ENCODE measurements around the gene SCNN1B.
"Not testable (repeated sequence)": the region's sequence is repeated elsewhere in the genome, so short reads cannot be mapped to it uniquely, and the experiment has no call there.

The SCNN1B gene

GRCh38 chr16:23298290-23298915, 3.7 kb upstream of the SCNN1B start:
- no peak for TF ChIP-seq ZFX (IDR thresholded peaks at IDR 0.05)
- TF ChIP-seq, protein P1, sequence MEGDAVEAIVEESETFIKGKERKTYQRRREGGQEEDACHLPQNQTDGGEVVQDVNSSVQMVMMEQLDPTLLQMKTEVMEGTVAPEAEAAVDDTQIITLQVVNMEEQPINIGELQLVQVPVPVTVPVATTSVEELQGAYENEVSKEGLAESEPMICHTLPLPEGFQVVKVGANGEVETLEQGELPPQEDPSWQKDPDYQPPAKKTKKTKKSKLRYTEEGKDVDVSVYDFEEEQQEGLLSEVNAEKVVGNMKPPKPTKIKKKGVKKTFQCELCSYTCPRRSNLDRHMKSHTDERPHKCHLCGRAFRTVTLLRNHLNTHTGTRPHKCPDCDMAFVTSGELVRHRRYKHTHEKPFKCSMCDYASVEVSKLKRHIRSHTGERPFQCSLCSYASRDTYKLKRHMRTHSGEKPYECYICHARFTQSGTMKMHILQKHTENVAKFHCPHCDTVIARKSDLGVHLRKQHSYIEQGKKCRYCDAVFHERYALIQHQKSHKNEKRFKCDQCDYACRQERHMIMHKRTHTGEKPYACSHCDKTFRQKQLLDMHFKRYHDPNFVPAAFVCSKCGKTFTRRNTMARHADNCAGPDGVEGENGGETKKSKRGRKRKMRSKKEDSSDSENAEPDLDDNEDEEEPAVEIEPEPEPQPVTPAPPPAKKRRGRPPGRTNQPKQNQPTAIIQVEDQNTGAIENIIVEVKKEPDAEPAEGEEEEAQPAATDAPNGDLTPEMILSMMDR (conservative IDR thresholded peaks at IDR 0.05): no peak
- H3K27ac ChIP-seq: no peak overlapping the region

- not testable (repeated sequence) for H3K27ac ChIP-seq
These were observed 2.3 kb upstream of the SCNN1B start for GRCh38 chr16:23299815-23300214.

GRCh38 chr16:23301251-23302044, 654 bp upstream of the SCNN1B start:
- no peak for TF ChIP-seq ZFX (IDR thresholded peaks at IDR 0.05)
- TF ChIP-seq, protein P1 (conservative IDR thresholded peaks at IDR 0.05): no peak
- H3K27ac ChIP-seq: no peak overlapping the region

GRCh38 chr16:23303685-23304084, 1.6 kb downstream of the SCNN1B start:
- no peak overlapping the region for H3K27ac ChIP-seq
- TF ChIP-seq, protein P1 (conservative IDR thresholded peaks at IDR 0.05): no peak
- TF ChIP-seq ZFX (IDR thresholded peaks at IDR 0.05): no peak

- TF ChIP-seq, protein P1 (conservative IDR thresholded peaks at IDR 0.05): no peak
- TF ChIP-seq ZFX (IDR thresholded peaks at IDR 0.05): no peak
- H3K27ac ChIP-seq: no peak overlapping the region
These were observed 2.5 kb downstream of the SCNN1B start for GRCh38 chr16:23304620-23305019.

GRCh38 chr16:23306199-23307100, 4.3 kb downstream of the SCNN1B start:
- H3K27ac ChIP-seq: no peak overlapping the region
- no peak for TF ChIP-seq ZFX (IDR thresholded peaks at IDR 0.05)
- TF ChIP-seq, protein P1 (conservative IDR thresholded peaks at IDR 0.05): no peak

GRCh38 chr16:23310217-23310616, 8.1 kb downstream of the SCNN1B start:
- H3K27ac ChIP-seq: no peak overlapping the region
- TF ChIP-seq, protein P1 (conservative IDR thresholded peaks at IDR 0.05): no peak
- TF ChIP-seq ZFX (IDR thresholded peaks at IDR 0.05): no peak

All from C4-2B (cell line).